Panc1 (cell line): Measurements from ENCODE around the gene KAZN. TPM values are rescaled to one million over a fixed set of nuclear protein-coding genes. Genes with fewer than 3 reads are reported as not detected.

Experiments used
- ATAC-seq: fragments of 200-7000 bp; cut with Tn5 transposase; 2 replicates; pipeline ENCODE4 v1.9.1; 2020; ENCODE audit warnings: mild to moderate bottlenecking, moderate library complexity
- BruUV-seq: library from RNA; stranded (reverse); fragments of 400-500 nt; replicated peaks from 2 replicates; lab custom pipeline; 2021; lab: Mats Ljungman, UMichigan
- CTCF ChIA-PET: fragments of 300-600 bp; sonication (Branson Sonifier 250); formaldehyde crosslinking; loops from one replicate; lab custom pipeline; 2022; ENCODE audit warnings: antibody characterized with exemption; lab: Charles Lee
- POLR2A ChIA-PET: fragments of 300-600 bp; sonication (Branson Sonifier 250); formaldehyde crosslinking; loops from one replicate; lab custom pipeline; 2022; ENCODE audit warnings: antibody characterized with exemption; lab: Charles Lee
- DNase-seq: peaks from one replicate; pipeline ENCODE4 v3.0.0-alpha.2; 2010; ENCODE audit warnings: low read depth, low spot score
- H3K27ac ChIP-seq: 2 replicates; pipeline ENCODE4 v1.5.1; 2011; ENCODE audit warnings: mild to moderate bottlenecking, low read length, inconsistent platforms
- H3K27me3 ChIP-seq: fragments of 200-500 bp; sonication (Bioruptor generic); 2 replicates; pipeline ENCODE4 v1.6.0; 2014; ENCODE audit warnings: low read length, inconsistent platforms; ENCODE audit not compliant: control insufficient read depth, insufficient read depth
- H3K36me3 ChIP-seq: fragments of 200-500 bp; sonication (Bioruptor generic); 2 replicates; pipeline ENCODE4 v1.5.1; 2014; ENCODE audit warnings: inconsistent platforms, mild to moderate bottlenecking, low read length, moderate library complexity; ENCODE audit not compliant: control insufficient read depth, insufficient read depth
- H3K4me1 ChIP-seq: 2 replicates; pipeline ENCODE4 v1.5.1; 2011; ENCODE audit warnings: inconsistent platforms, mild to moderate bottlenecking, low read length, moderate library complexity; ENCODE audit not compliant: control insufficient read depth, insufficient read depth
- H3K4me3 ChIP-seq, 2 experiments: 2 replicates each; pipeline ENCODE4 v1.5.1; 2011 to 2012; ENCODE audit warnings: low read depth in 2 of 2, low read length in 2 of 2, mild to moderate bottlenecking in 2 of 2, inconsistent platforms in 1 of 2, moderate library complexity in 1 of 2
- H3K9me3 ChIP-seq: fragments of 200-500 bp; sonication (Bioruptor generic); 2 replicates; pipeline ENCODE4 v1.5.1; 2014; ENCODE audit warnings: low read depth, mild to moderate bottlenecking, inconsistent platforms, low read length, moderate library complexity; ENCODE audit not compliant: control insufficient read depth, insufficient read depth
- POLR2AphosphoS5 ChIP-seq: IDR thresholded peaks from 2 replicates; pipeline ENCODE4 v1.6.1; 2012; ENCODE audit warnings: mild to moderate bottlenecking, low read depth, low read length, moderate library complexity
- SIN3A ChIP-seq: IDR thresholded peaks from 2 replicates; pipeline ENCODE4 v1.6.1; 2012; ENCODE audit warnings: low read depth, mild to moderate bottlenecking, low read length, moderate library complexity, borderline replicate concordance; ENCODE audit not compliant: insufficient read depth
- TCF7L2 ChIP-seq: IDR thresholded peaks from 2 replicates; pipeline ENCODE4 v1.6.1; 2011; ENCODE audit warnings: mild to moderate bottlenecking, low read depth, low read length, inconsistent platforms
- in situ Hi-C: cut with HindIII; loops from 2 replicates; pipeline ENCODE4 v1.10.0; 2016; ENCODE audit warnings: low sequenced_read_pairs, low pct_unique_long_range_greater_than_20kb
- intact Hi-C: fragments of 100-400 bp; cut with micrococcal nuclease; formaldehyde crosslinking; loops from one replicate; pipeline ENCODE4 v1.10.0; 2022; ENCODE audit not compliant: unreplicated experiment
- total RNA-seq: library from RNA; stranded (reverse); gene quantifications from one replicate; pipeline ENCODE4 v1.2.1, GENCODE V29; 2021; ENCODE audit not compliant: unreplicated experiment
- TF ChIP-seq, protein P1 (sequence below): fragments of 450-650 bp; IDR thresholded peaks from 2 replicates; pipeline ENCODE4 v1.5.1; 2017; ENCODE audit warnings: mild to moderate bottlenecking
- TF ChIP-seq, protein P2 (sequence below), 2 experiments: IDR thresholded peaks; 2 replicates each; pipeline ENCODE4 v1.6.1; 2011 to 2012; ENCODE audit warnings: low read depth in 2 of 2, control low read depth in 1 of 2, low read length in 1 of 2, mild to moderate bottlenecking in 1 of 2, moderate library complexity in 1 of 2; ENCODE audit not compliant: insufficient read depth in 1 of 2

KAZN gene
- total RNA-seq, 1 experiment from 2014 or later: 6.6 TPM

DNA sequence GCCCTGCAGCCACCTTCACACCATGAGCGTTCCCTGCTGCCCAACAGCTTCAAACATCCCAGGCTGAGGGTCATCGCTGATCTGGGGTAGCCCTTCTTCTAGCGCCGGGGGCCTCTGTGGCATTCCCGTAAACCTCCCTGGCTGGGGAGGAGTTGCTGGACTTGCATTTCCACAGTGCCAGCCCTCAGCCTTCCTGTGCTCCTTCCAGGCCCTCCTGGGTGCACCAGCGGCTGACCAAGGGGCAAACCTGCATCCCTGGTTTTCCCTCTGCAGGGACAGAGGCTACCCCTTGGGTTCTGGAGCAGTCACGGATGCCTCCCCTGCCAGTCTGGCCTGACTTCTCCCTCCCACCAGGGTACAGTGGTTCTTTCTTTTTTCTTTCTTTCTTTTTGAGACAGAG is 336.4 kb downstream of the KAZN start:
- H3K27me3 ChIP-seq: no peaks in the 10 kb centered on the region
- H3K4me1 ChIP-seq: 0 out of 2 replicates have a peak, but pooled peaks cover 8% of the 10 kb centered on the region
- POLR2A ChIA-PET: no interaction called here
- H3K9me3 ChIP-seq: no peaks in the 10 kb centered on the region
- no peak overlapping the region for H3K4me3 ChIP-seq
- BruUV-seq: no TSS peak
- intact Hi-C loops (no loop called here), in situ Hi-C loops (no loop called here)
- TF ChIP-seq TCF7L2 (no peak), POLR2AphosphoS5 (no peak), SIN3A (no peak)
- TF ChIP-seq, protein P1, sequence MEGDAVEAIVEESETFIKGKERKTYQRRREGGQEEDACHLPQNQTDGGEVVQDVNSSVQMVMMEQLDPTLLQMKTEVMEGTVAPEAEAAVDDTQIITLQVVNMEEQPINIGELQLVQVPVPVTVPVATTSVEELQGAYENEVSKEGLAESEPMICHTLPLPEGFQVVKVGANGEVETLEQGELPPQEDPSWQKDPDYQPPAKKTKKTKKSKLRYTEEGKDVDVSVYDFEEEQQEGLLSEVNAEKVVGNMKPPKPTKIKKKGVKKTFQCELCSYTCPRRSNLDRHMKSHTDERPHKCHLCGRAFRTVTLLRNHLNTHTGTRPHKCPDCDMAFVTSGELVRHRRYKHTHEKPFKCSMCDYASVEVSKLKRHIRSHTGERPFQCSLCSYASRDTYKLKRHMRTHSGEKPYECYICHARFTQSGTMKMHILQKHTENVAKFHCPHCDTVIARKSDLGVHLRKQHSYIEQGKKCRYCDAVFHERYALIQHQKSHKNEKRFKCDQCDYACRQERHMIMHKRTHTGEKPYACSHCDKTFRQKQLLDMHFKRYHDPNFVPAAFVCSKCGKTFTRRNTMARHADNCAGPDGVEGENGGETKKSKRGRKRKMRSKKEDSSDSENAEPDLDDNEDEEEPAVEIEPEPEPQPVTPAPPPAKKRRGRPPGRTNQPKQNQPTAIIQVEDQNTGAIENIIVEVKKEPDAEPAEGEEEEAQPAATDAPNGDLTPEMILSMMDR: no peak
- TF ChIP-seq, protein P2, sequence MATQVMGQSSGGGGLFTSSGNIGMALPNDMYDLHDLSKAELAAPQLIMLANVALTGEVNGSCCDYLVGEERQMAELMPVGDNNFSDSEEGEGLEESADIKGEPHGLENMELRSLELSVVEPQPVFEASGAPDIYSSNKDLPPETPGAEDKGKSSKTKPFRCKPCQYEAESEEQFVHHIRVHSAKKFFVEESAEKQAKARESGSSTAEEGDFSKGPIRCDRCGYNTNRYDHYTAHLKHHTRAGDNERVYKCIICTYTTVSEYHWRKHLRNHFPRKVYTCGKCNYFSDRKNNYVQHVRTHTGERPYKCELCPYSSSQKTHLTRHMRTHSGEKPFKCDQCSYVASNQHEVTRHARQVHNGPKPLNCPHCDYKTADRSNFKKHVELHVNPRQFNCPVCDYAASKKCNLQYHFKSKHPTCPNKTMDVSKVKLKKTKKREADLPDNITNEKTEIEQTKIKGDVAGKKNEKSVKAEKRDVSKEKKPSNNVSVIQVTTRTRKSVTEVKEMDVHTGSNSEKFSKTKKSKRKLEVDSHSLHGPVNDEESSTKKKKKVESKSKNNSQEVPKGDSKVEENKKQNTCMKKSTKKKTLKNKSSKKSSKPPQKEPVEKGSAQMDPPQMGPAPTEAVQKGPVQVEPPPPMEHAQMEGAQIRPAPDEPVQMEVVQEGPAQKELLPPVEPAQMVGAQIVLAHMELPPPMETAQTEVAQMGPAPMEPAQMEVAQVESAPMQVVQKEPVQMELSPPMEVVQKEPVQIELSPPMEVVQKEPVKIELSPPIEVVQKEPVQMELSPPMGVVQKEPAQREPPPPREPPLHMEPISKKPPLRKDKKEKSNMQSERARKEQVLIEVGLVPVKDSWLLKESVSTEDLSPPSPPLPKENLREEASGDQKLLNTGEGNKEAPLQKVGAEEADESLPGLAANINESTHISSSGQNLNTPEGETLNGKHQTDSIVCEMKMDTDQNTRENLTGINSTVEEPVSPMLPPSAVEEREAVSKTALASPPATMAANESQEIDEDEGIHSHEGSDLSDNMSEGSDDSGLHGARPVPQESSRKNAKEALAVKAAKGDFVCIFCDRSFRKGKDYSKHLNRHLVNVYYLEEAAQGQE (IDR thresholded peaks at IDR 0.05; ENCODE audit: insufficient read depth in 1 of 2, low read depth in 2 of 2, low read length in 1 of 2): no peak
- ATAC-seq (no peak; the same call in 1 of the 2 replicates), DNase-seq (no peak)
- H3K27ac ChIP-seq: no peak overlapping the region
- CTCF ChIA-PET: no interaction called here
- no peaks in the 10 kb centered on the region for H3K36me3 ChIP-seq

DNA sequence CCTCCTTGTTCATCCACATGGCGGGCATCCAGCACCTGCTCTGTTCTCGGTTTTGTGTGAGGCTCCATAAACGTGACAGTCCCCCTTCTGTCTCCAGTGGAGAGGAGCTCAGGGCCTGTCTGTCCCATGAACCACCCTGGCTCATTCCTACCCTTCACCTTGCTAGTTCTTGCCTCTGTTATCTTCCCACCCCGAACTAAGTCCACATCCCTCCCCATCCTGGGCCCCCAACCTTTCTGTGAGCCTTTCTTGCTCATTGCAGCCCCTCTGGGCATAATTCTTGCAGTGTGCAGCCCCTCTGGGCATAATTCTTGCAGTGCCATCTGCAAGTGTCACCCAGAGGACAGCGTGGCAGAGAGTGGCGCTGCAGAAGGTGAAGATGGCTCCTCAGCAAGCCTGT is 338.3 kb downstream of the KAZN start:
- intact Hi-C loops (no loop called here), in situ Hi-C loops (no loop called here)
- Histone ChIP-seq H3K9me3 (no peaks in the 10 kb centered on the region), H3K27me3 (no peaks in the 10 kb centered on the region), H3K36me3 (no peaks in the 10 kb centered on the region), H3K4me1 (0 out of 2 replicates have a peak, but pooled peaks cover 8% of the 10 kb centered on the region), H3K27ac (no peak overlapping the region), H3K4me3 (no peak overlapping the region)
- ChIA-PET CTCF (no interaction called here), POLR2A (no interaction called here)
- ATAC-seq (no peak), DNase-seq (no peak)
- BruUV-seq: no TSS peak
- TF ChIP-seq, protein P2 (IDR thresholded peaks at IDR 0.05; ENCODE audit: insufficient read depth in 1 of 2, low read depth in 2 of 2, low read length in 1 of 2): no peak
- TF ChIP-seq SIN3A: no peak
- TF ChIP-seq POLR2AphosphoS5: no peak
- TF ChIP-seq, protein P1: no peak
- TF ChIP-seq TCF7L2: no peak
